OCI-M2 (cell line): ENCODE results near the gene XG.
"Not testable (repeated sequence)": the region's sequence is repeated elsewhere in the genome, so short reads cannot be mapped to it uniquely, and the experiment has no call there.

Source experiments
- DNase-seq: peaks from one replicate; lab custom pipeline; 2025; ENCODE audit not compliant: unreplicated experiment; lab: John Stamatoyannopoulos, UW

XG gene

DNA sequence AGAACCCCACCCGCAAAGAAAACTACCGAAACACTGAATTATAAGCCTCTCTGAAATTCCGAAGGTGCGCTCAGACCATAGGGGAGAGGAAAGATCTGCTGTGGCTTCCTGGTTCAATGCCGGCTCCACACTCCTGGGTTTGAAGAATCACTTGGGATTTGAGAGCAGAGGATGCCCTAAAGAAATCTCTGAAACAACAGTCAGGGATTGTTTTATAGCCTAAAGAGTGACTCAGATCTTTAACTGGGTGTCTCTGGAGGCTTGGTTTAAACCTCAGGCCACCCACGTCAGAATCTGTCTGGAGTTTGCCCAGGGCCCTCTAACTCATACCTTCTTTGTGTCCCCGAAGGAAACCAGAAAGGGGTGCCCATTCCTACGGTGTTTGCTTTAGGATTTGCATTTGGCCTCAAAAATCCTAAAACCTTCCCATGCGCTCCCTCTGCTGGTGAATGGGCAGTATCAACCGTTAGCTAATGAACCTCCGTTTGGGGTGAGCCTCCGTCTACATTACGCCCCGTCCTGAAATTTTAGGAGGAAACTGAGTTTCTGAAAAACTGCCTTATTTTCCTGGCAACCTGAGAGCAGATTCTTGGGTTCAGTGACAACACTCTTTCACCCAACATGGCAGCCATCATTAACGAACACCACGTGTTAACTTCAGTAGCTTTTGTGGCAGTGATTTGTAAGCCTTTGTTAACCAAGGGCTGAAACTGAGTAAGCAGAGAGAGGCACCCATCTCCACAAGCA, 60.5 kb downstream of the XG start:
- DNase-seq: not testable (repeated sequence)

DNA sequence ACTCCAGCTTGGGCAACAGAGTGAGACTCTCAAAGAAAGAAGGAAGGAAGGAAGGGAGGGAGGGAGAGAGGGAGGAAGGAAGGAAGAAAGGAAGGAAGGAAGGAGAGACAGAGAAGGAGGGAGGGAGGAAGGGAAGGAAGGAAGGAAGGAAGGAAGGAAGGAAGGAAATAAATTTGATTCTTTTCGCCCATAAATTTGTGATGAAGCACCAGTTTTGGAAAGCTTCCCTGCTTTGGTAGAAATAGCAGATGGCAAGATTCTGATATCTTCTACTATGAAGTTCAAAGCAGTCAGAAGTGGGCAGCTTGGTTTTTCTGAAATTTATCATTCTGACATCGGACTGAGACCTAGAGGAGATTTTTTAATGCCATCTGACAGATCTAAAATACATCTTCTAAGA, 65.2 kb downstream of the XG start:
- DNase-seq: no peak

DNA sequence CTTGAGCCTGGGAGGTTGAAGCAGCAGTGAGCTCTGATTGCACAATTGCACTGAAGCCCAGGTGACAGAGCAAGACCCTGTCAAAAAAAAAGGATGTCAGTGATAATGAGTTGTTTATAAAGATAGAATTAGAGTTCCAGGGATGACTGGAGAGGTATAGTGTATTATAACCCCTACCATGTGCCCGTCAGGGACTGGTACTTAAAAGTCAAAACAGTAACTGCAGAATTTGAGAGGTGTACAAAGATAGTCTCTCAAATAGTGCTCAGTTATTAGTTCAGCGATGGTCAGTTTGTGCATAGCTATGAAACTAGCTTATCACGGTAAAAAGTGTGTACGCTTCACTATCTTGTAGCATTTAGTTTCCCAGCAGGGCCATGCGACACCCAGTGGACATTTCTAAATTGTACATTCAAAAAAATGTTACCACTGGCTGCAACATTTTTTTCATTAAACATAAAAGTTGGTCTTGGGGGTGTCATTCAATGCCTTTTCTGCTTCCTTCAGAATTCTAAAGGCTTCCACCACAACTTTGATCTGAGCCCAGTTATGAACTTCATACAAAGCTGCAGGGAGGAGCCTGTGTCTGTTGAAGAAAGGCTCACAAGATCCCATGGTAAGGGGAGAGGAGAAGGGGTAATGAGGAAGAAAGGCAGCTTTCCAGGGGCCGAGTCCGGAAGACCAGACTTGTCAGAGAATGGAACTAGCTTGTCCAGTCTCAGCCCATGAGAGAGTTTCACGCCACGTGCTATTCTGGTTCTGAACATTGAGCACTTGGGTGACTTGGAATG, 67.7 kb downstream of the XG start:
- no peak for DNase-seq

DNA sequence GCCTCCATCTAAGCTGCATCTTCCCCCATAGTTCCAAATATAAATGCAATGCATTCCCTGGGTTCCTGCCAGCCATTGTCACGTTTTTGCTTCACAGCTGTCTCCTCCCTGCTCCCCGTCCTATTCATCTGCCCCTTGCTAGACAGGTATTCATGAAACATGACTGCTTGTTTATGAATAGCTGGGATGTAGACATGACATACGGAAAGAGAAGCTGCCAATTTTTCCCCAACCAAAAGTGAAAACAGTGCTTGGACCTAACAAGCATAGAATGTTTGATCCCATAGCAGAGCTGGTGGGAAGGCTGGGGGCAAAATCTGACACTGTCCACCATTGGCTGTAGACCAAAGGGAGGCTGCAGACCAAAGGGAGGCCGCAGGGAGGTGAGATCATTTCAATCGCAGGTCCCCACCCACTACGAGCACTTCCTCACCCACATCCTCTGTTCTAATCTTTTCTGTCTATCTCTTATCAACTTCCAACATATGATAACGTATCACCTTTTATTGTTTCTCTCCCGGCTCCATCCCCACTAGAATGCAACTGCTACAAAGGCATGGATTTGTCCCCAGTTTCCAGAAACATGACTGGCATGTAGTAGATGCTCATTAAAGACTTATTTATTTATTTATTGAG, 68.4 kb downstream of the XG start:
- no peak for DNase-seq

DNA sequence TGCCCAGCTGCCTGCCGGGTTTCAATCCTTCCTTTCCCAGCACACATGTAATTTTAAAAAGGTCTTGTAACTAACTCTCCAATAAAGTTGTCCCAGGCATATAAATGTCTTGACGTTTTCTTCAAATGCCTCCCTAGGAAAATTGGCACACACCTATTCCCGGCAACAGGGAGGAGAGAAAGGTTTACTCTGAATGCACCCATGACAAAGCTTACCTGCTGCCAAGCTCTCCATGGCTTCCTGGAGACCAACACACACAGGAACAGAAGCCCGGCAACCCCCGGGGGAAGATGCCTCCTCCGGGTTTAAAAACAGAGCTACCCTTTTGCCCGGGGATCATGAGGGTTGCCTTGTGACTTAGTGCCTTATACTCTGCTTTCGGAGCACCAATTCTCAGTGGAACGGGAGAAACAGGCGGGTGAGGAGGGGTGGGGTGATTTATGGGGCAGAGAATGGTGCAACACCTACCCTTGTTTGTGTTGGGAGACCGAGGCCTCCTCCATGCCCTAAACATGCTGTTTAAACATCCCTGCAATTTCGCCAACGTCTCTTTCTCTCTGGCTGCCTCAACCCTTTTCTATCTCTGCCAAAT, 72.1 kb downstream of the XG start:
- no peak for DNase-seq

DNA sequence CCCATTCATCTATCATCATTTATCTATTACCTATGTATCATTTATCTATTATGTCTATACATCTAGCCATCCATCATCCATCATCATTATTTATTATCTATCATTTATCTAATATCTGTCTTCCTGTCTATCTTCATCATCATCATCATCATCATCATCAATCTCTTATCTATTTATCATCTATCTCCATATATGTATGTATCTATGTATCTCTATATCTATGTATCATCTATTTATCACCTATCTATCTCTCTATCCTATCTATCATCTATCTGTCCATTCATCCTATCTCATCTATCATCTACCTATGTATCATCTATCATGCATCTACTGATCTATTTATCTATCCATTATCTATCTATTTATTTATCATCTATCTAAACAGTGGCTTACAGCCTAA, 73.0 kb downstream of the XG start:
- DNase-seq: no peak

DNA sequence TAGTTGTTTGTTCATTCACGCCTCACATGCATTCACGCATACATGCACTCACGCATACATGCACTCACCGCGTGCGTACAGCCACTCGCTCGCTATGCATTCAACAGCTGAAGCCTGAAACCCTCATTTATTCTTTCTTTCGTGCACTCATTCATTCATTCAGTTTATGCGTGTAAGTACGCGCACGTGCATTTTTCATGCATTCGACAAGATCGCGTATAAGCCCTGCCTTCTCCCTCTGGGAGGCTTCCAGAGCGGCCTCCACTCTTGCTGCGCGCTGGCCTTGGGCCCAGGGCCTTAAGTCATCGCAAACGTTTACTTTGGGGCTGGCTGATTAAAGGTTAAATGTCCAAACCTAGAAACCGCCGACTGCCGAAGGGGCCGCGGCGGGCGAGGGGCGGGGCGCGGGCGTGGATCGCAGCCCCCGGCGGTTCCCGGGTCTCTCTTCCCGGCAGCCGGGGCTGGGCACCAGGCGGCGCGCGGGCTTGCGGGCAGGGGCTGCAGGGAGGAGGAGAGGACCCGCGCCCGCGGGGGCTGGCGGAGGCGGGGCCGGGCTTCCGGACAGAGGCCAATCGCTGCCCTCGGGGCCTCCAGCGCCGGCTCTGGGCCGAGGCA, 76.6 kb downstream of the XG start, which contains the start of gene GYG2:
Gene GYG2 (plus strand): TSS at position 587 of the 615 bp plus-strand sequence. CDS start 1,259 bp downstream, outside the sequence.
- no peak for DNase-seq

DNA sequence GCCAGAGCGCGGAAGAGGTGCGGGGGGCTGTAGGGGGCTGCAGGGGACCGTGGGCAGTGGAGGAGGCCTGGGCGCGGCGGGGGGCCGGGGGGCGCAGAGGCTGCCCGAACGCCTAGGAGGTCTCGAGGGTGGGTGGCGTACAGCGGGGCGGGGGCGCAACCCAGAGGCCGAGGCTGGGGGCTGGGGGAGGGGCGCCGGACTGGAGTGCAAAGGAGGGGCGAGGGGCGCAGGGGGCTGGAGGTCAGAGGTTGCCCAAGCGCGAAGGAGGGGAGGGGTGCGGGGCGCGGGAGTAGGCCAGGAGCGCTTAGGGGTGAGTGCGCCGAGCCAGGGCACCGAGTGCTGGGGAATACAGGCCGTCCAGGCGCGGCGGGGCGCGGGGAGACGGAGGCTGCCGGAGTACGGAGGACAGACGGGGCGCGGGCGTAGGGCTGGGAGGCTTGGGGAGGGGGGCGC, 77.1 kb downstream of the XG start:
- DNase-seq: no peak

DNA sequence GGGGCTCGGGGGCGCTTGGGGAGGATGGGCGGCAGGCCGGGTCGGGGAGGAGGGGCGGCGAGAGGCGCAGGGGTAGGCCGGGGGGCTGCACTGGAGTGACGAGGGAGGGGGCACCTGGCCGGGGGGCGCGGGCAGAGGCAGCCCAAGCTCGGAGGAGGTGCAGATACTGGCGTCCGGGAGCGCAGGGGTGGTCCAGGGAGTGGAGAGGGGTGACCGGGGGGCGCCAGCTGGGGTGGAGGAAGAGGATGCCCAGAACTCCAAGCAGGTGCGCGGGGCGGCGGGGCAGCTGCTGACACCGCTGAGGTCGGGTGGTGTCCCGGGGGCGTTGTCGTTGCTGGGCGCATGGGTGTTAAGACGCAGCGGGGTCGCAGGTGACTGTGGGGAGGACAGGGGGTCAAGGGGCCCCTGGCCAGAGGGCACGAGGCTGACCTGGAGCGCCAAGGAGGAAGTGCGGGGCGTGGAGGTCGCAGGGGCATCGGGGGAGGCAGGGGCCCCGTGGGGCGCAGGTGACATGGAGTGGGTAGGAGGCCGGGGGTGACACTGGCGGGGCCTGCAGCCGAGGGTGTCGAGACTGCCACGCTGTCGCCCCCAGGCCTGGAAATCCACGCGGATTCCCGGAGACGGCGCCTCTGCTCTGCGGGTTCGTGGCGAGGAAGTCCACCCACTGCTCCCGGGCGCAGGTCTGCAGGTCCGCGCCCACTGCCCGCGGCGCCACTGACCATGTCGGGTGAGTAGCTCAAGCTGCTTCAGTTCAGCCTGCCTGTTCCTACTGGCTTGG, 77.8 kb downstream of the XG start:
- no peak for DNase-seq

DNA sequence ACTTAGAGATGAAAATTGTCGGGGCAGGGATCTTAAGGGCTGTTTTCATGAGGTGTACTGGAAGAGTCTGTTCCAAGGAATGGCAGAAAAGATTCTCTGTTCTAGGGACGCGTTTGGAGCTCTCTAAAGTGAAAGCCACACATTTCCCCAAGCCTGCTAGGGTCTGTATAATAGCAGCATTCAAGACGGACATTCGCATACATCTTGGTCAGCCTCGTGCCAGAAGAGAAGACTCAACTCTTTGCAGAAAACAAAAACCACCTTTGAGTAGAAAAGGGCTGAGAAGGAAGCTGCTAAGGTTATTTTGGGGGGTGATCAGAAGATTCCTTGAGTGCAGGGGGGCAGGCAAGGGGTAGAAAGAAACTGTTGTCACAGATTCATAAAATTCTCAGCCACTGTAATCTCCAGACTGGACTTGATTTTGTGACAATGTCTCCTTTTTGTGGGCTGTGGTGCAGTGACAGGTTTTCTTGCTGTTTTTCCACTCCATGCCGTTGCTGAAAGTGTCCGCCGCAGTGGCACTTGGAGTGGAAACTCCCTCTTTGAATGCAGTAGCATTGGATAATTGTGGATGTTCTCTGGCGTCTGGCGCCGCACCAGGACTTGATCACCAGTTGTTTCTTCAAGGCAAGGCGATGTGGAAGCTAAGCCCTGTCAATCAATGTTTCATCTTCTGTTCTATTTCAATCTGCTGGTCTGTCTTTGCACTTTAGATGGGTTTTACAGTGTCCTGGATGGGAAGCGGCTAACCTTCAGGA, 79.8 kb downstream of the XG start:
- no peak for DNase-seq

DNA sequence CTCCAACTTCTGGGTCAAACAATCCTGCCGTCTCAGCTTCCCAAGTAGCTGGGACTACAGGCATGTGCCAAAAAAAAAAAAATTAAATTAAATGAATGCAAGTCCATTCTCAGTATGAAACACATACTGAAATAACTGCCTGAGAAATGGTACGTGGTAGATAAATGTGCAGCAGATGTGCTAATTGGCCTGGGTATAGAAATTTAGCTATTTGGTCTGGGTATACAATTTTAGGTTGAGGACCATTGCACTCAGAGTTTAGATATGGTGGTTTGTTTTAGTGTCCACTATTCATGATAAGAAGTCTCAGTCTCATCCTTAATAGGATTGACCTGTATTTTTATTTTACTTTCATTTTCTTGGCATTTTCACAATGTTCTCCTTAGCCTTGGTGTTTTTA, 86.1 kb downstream of the XG start:
- no peak for DNase-seq

DNA sequence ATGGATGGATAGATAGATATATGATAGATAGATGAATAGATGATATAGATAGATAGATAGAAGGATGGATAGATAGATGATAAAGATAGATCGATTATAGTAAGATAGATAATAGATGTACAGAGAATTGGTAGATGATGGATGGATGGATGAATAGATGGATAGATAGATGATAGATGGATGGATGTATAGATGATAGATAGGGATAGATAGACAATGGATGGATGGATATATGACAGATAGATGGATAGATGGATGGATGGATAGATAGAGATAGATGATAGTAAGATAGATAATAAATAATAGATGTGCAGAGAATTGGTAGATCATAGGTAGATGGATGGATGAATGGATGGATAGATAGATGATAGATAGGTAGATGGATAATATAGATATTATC, 89.1 kb downstream of the XG start:
- no peak for DNase-seq

DNA sequence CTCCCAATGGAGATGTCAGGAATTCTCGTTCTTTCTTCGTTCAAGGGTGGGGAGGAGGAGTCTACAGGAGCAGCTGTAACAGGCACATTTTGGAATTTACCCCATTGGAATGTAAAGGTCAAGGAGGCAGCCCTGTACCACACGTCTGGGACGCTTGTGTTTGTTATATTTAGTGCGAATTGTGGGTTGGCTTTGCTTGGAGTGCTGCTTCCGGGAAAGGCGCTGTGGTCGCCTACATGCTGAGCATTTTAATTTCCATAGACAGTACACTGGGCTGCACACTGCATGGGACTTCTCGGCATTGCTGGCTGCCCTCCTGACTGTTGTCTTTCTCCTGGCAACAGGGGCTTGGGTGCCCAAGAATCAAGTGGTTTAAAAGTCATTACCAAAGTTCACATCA, 89.7 kb downstream of the XG start:
- DNase-seq: no peak

DNA sequence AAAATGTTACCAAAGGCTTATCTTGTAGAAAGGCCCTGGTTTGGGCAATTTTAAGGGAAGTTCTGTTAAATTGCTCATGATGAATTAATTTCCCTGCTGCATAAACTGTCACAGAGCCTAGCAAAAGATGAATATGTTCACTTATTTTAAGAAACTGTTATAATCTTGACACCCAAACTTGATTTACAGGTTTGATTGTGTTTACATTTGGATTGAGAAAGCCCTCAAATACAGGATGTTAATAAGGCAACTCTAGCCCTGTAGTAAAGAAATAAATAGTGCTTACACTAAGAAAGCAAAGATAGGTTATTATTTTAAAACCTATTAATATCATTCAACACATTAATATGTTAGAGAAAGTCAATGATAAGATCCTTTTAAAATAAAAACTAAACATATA, 95.2 kb downstream of the XG start:
- DNase-seq: no peak

DNA sequence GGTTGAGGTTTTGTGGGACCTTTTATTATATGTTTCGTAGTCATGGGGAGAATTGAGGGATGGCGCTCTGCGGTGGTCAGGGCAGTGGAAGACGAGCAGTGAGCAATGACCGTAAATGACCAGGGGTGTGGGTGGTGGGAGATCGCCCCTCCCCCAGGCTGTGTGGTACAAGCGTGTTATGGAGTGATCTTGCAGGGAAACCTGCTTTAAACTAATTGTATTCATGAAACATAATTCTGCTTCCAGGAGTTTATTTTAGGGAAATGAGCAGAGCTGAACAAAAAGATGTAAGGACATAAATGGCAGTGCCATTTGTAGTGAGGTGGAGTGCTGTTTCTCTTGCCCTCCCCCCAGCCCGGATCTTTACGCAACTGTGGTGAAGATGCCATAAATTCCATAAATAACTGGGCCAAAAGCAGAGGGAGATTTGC, 97.0 kb downstream of the XG start:
- DNase-seq: no peak

DNA sequence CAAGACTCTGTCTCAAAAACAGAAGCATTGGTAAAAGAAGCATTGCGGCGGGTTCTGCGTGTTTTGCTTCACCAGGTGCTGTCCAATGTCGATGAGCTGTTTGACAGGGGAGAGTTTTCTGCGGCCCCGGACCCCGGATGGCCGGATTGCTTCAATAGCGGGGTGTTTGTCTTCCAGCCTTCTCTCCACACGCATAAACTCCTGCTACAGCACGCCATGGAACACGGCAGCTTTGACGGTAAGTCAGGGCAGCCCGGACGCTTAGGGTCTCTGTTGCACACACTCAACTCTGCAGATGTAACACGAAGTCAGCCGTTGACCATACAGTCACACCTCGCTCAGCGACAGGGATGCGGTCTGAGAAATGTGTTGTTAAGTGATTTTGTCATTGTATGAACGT, 103.1 kb downstream of the XG start:
- no peak for DNase-seq

DNA sequence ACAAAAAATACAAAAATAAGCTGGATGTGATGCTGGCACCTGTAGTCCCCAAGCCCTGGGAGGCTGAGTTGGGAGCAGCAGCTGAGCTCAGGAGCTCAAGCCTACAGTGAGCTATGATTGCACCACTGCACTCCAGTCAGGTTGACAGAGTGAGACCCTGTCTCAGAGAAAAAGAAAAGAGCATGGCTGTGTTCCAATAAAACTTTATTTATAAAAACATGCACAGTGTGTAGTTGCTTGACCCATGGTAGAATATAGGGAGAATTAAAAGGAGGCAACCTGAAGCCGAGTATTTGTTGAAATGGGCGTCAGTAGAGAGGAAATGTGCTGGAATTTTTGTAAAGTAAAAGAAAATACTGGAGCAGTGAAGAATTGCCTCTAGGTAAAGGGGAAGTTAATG, 103.9 kb downstream of the XG start:
- DNase-seq: no peak

DNA sequence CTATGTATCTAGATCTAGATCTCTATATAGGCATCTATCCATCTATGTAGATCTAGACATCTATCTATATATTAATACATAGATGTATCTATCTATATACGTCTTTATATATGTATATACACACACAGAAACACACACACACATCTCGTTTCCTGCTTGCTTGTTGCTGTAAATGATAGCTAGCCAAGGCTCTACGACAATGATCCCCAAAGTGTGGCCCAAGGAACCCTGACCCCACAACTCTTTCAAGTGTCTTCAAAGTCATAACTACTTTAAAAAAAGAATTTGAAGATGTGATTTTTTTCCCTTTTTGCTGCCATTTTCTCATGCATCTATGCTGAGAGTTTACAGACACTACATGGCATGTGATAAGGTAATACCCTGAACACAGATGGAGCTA, 105.7 kb downstream of the XG start:
- DNase-seq: no peak

DNA sequence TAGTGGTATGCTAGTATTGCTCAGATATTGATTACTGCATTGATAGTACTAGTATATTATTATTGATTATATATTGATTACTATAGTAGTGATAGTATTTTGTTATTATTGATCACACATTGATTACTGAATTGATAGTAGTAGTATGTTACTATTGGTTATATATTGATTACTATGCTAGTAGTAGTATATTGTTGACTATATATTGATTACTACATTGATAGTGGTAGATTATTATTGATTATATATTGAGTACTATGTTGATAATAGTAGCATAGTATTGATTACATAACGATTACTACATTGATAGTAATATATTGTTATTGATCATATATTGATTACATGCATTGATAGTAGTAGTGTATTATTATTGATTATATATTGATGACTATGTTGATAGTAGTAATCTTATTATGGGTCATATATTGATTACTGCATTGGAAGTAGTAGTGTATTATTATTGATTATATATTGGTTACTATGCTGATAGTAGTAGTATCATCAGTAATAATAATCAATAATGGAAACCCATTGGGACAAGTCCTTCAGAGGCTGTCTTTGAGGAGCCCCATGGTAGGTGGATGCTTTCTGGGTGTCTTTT, 107.5 kb downstream of the XG start:
- no peak for DNase-seq
